Right renal pelvis (tissue), 4 donors: Measurements from ENCODE around the gene RPTOR. TPM values are rescaled to one million over a fixed set of nuclear protein-coding genes. Genes with fewer than 3 reads are reported as not detected.

ENCODE experiments used
- DNase-seq, 4 donors: peaks; one replicate each; pipeline ENCODE4 v3.0.0-alpha.2; 2013; ENCODE audit warnings: low read depth in 4 of 4, low spot score in 3 of 4, missing footprints in 1 of 4
- polyA plus RNA-seq, 4 donors: library from polyadenylated mRNA; unstranded; fragments of 120-200 nt; gene quantifications; one replicate each; pipeline ENCODE4 v1.2.1, GENCODE V29; 2013; ENCODE audit not compliant: insufficient read length in 4 of 4

RPTOR gene
- polyA plus RNA-seq, 4 donors = 17.1 to 21.9 (median 19.5) TPM

DNA sequence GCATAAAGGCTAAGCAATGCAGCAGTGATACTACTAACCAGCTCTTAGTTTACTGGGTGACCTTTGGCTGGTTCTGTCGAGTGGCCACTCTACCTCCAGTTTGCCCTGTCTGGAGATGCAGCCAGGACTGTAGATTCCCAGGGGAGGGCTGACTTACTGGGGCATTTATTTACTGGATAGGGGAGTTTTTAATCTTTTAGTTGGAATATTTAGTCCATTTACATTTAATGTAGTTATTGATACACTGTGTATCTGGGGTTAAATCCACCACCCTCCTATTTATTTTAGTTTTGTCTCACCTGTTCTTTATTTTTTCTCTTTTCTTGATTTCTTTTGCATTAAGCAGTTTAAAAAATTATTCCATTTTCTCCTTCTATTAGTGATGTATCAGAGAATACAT lies 112.9 kb downstream of the RPTOR start:
- DNase-seq = no peak

- no peak for DNase-seq
These were observed 114.2 kb downstream of the RPTOR start for GRCh38 chr17:80658821-80659220.

DNA sequence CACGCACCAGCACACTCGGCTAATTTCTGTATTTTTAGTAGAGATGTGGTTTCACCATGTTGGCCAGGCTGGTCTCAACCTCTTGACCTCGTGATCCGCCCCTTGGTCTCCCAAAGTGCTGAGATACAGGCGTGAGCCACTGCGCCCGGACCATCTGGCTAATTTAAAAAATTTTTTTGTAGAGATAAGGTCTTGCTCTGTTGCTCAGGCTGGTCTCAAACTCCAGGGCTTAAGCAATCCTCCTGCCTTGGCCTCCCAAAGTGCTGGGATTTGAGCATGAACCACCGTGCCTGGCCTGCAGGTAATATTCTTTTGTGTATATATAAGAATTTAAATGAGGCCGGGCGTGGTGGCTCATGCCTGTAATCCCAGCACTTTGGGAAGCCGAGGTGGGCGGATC lies 115.0 kb downstream of the RPTOR start:
- no peak for DNase-seq

- no peak for DNase-seq
These were observed 116.0 kb downstream of the RPTOR start for GRCh38 chr17:80660527-80661198.

DNA sequence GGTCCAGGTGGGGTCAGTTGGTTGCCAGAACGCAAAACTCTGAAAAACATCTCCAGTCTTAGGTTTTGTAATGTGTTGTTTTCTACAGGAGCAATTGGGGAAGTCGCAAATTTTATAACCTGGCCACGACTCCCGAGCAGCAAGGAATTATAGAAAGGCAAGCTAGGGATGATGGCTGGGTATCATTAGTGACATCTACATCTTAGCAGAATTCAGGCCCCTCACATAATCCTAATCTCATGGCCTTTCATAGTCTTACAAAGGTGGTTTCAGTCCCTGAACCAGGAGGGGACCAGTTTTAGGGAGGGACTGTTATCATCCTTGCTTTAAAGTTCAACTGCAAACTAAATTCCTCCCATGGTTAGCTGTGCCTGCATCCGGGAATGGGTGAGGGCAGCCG lies 117.9 kb downstream of the RPTOR start:
- DNase-seq = no peak

GRCh38 chr17:80663781-80664206 lies 119.2 kb downstream of the RPTOR start:
- DNase-seq = no peak

GRCh38 chr17:80664217-80664790 lies 119.7 kb downstream of the RPTOR start:
- DNase-seq = no peak

DNA sequence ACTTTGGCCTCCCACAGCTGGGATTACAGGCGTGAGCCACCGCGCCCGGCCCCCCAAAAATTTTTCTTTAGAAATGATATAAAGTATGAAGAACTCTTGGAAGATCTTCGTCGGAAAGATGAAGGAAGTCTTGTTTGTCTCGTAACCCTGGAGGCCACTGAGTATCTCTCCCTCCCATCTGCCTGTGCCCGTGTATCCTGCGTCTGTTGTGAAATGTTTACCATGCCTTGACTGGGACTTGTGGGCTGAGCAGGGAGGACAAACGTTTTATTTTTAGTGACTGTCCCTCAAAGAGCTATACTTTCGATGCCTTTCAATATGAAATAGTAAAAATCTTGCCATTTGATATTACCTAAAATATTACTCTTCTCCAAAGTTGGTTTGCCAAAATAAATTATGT lies 121.2 kb downstream of the RPTOR start:
- no peak for DNase-seq

GRCh38 chr17:80666867-80667266 lies 122.2 kb downstream of the RPTOR start:
- no peak for DNase-seq

DNA sequence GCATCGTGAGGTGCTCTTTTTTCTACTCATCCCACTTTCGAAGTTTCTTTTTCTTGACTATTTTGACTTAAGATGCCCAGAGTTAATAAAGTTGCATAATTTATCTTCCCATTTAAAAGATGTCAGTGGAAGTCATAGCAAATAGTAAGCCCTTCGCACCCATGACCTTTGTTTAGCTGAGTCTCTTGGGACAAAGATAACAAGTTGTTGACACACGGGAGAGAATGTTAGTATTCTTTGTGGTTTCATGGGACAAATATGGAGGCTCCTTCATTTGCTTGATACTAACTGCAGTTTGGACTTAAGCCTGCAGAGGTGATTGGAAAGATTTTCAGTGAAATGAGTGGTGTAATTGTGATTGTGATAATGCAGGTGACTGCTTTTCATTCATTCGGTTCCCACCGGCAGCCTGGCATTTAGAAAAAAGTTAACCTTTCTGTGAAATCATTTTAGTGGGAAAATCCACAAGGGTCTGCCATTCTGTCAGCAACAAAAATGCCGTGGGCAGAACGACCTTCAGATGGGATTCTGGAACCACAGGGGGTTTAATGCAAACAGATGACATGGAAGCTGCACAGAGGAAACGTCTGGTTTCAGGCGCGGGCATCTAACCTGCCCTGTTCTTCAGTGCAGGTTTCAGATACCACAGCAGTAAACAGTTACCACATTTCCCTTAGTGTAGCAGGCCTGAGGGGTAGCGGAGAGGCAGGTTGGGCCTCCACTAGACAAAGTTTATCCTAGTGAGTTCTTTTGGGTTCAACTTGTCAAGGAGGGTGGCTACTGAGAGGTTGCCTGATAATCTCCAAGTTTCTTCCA lies 123.0 kb downstream of the RPTOR start:
- DNase-seq = no peak

DNA sequence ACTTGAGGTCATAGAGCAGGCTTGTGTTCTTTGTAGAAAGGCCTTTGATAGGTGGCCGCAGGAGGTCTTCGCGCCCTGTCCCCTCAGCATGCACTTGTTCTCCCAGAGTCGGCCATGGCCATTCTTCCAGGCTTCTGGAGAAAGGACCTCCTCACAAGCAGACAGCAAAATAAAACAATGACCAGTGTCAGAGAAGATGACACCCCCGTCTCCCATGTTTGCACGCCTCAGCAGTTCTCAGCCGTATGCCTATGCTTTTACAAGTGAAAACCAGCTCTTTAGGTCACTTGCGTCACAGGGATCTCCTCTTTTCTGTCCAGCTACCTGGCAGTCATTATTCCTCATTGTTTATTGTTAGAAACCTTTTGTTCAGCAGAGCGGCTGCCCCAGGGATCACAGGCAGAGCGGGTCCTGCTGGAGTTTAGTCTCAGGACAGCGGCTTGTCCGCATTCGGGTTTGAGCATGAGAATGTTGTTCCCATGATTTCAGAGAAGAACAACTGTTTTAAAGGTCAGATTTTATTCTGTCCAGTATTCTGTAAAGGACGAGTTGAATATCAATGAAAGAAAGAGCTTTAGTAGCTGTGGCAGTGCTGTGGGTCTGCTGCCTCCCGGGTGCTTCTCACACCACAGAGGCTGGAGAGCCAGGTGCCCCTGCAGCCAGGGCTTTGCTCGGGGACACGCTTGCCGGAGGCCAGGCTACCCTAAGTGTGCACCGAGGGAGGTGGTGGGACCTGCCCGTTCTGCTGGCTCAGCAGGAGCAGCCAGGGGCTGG lies 123.9 kb downstream of the RPTOR start:
- DNase-seq = no peak

DNA sequence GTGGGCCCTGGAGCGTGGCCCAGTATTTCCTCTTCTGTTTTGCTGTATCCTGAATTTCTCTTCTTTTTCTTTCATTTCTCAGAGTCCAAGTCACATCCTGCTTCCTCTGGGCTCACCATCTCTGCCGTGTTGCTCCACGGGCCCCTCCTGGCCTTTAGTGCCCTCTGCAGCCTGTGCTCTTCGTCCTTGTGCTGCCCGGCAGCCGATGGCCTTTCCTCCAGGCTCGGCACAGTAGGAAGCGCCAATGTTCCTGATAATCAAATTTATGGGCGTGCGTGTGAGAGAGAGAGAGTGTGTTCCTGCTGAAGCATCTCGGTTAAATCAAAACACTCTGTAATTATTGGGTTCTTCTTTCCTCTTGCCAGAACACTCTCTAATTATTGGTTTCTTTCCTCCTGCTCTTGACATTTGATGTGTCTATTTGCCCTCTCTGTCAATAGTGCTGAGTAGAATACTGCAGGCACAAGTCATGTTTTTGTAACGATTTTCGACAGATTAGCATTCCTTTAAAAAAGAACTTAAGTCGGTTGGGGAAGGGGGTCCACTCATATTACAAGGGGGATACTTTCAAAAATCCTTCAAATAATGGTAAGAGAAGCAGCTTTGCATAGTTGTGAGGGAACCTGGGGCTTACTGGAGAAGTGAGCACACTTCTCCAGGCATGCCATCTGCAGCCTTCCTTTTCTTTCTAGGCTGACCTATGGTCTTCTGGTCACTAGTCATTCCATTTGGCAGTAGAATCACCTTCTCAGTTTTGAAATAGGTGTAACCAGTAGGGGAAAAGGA lies 126.6 kb downstream of the RPTOR start:
- DNase-seq = no peak

DNA sequence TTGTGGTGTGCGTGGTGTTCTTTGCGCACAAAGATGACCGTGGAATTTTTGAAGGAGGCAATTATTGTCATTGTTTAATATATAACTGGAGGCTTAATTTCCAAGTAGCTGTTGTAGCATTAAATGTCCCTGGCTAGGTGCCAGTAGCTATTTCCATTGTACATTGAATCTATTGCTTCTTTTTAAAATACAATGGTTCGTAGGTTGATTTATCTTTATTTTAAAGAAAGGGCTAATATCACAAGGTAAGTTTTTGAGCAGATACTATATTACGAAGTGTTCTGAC lies 127.1 kb downstream of the RPTOR start:
- DNase-seq = no peak

- DNase-seq = no peak
These were observed 128.7 kb downstream of the RPTOR start for GRCh38 chr17:80673152-80673920.

DNA sequence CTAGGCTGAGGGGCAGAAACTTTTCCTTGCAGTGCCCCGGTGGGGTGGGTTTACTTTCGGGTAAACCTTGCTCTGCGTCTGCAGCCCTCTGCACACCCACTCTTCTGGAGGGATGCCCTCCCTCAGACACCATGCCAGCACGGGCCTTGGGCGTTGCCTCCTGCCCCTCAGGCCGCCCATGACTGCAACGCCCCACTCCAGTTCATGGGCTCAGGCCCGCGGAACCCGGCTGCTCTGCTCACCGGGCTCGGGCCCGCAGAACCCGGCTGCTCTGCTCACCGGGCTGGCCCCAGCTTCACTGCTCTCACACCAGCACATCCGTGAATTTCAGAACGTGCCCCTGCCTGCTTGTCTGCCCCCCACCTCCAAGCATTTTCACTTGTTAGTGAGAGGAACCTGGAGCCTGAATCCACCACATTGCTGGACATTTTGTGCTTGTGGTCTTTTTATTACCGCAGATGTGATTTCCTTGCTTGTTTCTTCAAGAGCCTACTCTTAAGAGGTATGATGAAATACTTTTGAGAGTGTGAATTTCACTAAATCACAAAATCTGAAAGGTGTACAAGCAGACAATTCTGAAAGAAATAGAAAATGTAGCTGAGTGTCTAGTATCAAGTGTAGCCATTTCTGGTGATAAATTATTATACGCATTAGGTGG lies 130.9 kb downstream of the RPTOR start:
- DNase-seq = no peak

DNA sequence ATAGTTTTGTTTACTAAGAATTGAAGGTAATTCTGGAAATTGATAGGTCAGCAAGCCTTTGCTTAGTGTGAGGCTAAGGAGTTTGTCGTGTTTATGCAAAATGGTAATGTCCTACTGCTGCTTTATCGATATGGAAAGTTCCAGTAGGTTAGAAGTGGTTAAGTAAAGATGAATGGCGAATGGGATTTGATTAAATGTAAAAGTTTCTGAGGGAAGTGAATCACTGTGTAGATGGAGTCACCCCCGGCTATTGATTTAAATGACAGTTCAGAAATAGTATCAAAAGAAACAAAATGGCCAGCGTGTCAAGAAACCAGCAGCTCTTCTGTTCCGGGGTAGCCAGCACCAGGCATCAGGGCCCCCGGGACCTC lies 131.4 kb downstream of the RPTOR start:
- DNase-seq = no peak

DNA sequence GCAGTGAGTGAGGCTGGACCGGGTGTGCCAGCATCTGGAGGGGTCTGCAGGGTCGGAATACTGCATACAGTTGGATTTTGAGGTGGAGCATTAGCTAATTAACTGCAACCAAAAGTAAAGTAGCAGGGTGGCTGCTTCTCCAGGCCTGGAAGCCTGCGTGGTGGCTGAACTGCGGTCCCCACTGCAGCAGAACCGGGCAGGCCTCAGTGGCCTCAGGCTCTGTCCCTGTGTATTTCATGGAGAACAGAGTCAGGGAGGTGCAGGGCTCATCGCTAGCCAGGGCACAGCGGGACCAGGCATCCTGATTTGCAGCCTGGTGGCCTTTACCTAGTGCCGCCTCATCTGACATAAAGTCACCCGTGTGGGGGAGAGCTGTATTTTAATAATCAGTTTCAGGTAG lies 131.9 kb downstream of the RPTOR start:
- no peak for DNase-seq

DNA sequence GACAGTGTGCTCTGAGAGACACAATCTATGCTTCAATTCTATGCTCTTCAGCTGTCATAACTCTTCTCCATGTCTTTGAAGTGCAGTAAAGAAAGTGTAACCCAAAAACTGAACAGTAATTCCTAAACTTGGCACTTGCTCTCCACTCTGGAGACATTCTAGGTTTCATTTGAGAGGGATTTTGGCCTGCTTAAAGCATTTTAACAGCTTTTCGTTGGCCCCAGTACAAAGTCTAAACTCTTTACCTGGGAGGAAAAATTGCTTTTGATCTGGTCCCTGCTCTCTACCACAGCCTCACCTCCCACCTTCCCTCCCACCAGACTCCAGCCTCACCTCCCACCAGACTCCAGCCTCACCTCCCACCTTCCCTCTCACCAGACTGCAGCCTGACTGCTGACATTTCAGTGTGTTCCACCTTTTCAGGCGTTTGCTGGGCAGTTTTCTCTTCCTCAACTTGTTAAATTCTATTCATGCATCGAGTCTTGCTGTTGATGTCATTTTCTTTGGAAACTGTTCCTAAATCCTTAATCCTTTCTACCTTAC lies 132.6 kb downstream of the RPTOR start:
- DNase-seq = no peak

GRCh38 chr17:80679816-80680215 lies 135.2 kb downstream of the RPTOR start:
- DNase-seq = no peak
